HEK293 (cell line): Measurements from ENCODE around the gene CGB2.

Experiments
- TCF7L2 ChIP-seq: IDR thresholded peaks from 2 replicates; pipeline ENCODE4 v1.6.1; 2011; ENCODE audit warnings: low read depth, mild to moderate bottlenecking, inconsistent platforms, low read length, moderate library complexity, borderline replicate concordance
- WT1 ChIP-seq: fragments of 450-650 bp; formaldehyde crosslinking; IDR thresholded peaks from 2 replicates; pipeline ENCODE4 v1.5.1; 2016; ENCODE audit warnings: missing biosample characterization, missing genetic modification characterization
- ZNF10 ChIP-seq: fragments of 450-650 bp; formaldehyde crosslinking; IDR thresholded peaks from 2 replicates; pipeline ENCODE4 v1.5.1; 2017; ENCODE audit warnings: missing biosample characterization, missing genetic modification characterization
- ZNF19 ChIP-seq: fragments of 450-650 bp; formaldehyde crosslinking; IDR thresholded peaks from 2 replicates; pipeline ENCODE4; 2016; ENCODE audit warnings: missing biosample characterization, missing genetic modification characterization, low read depth
- ZNF560 ChIP-seq: fragments of 450-650 bp; formaldehyde crosslinking; IDR thresholded peaks from 2 replicates; pipeline ENCODE4 v1.5.1; 2017; ENCODE audit warnings: missing biosample characterization, missing genetic modification characterization, borderline replicate concordance
- ZNF623 ChIP-seq: fragments of 450-650 bp; formaldehyde crosslinking; IDR thresholded peaks from 2 replicates; pipeline ENCODE4 v1.5.1; 2016; ENCODE audit warnings: missing biosample characterization, missing genetic modification characterization
- ZNF837 ChIP-seq: fragments of 450-650 bp; formaldehyde crosslinking; IDR thresholded peaks from 2 replicates; pipeline ENCODE4 v1.5.1; 2016; ENCODE audit warnings: missing biosample characterization, missing genetic modification characterization
- TF ChIP-seq, protein P1 (sequence below): fragments of 450-650 bp; formaldehyde crosslinking; IDR thresholded peaks from 2 replicates; pipeline ENCODE4 v1.5.1; 2016; ENCODE audit warnings: missing biosample characterization, missing genetic modification characterization
- TF ChIP-seq, protein P2 (sequence below): fragments of 450-650 bp; formaldehyde crosslinking; IDR thresholded peaks from 2 replicates; pipeline ENCODE4 v1.5.1; 2016; ENCODE audit warnings: missing biosample characterization, missing genetic modification characterization, low read depth
- TF ChIP-seq, protein P3 (sequence below): fragments of 450-650 bp; formaldehyde crosslinking; IDR thresholded peaks from 2 replicates; pipeline ENCODE4 v1.5.1; 2016; ENCODE audit warnings: missing biosample characterization, missing genetic modification characterization
- TF ChIP-seq, protein P4 (sequence below): fragments of 450-650 bp; formaldehyde crosslinking; IDR thresholded peaks from 2 replicates; pipeline ENCODE4 v1.5.1; 2016; ENCODE audit warnings: missing biosample characterization, missing genetic modification characterization

DNA sequence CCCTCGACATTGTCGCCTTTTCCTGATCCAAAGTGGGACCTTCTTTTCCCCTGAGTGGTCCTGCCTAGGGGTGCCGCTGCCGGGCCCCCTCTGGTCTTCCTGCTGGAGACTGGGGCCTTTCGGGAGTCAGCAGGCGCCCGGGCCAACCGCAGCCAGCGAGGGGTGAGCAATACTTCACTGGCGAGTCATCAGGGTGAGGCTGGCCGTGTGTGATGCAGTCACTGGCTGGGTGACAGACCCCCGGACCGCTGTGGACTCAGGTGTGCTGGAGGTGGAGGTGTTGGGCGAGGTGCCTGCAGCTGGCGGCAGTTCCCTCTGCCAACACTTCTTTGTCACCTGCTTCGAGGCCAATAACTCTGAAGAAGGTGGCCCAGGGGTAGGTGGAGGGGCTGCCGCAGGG is 10.5 kb downstream of the CGB2 start:
- TF ChIP-seq, protein P1, sequence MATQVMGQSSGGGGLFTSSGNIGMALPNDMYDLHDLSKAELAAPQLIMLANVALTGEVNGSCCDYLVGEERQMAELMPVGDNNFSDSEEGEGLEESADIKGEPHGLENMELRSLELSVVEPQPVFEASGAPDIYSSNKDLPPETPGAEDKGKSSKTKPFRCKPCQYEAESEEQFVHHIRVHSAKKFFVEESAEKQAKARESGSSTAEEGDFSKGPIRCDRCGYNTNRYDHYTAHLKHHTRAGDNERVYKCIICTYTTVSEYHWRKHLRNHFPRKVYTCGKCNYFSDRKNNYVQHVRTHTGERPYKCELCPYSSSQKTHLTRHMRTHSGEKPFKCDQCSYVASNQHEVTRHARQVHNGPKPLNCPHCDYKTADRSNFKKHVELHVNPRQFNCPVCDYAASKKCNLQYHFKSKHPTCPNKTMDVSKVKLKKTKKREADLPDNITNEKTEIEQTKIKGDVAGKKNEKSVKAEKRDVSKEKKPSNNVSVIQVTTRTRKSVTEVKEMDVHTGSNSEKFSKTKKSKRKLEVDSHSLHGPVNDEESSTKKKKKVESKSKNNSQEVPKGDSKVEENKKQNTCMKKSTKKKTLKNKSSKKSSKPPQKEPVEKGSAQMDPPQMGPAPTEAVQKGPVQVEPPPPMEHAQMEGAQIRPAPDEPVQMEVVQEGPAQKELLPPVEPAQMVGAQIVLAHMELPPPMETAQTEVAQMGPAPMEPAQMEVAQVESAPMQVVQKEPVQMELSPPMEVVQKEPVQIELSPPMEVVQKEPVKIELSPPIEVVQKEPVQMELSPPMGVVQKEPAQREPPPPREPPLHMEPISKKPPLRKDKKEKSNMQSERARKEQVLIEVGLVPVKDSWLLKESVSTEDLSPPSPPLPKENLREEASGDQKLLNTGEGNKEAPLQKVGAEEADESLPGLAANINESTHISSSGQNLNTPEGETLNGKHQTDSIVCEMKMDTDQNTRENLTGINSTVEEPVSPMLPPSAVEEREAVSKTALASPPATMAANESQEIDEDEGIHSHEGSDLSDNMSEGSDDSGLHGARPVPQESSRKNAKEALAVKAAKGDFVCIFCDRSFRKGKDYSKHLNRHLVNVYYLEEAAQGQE (tag by site-specific recombination) = no peak
- TF ChIP-seq ZNF560 (tag by site-specific recombination) (no peak), TCF7L2 (no peak), ZNF837 (tag by site-specific recombination) (no peak), ZNF623 (no peak), WT1 (tag by site-specific recombination) (no peak), ZNF10 (no peak), ZNF19 (tag by site-specific recombination) (no peak)
- TF ChIP-seq, protein P2, sequence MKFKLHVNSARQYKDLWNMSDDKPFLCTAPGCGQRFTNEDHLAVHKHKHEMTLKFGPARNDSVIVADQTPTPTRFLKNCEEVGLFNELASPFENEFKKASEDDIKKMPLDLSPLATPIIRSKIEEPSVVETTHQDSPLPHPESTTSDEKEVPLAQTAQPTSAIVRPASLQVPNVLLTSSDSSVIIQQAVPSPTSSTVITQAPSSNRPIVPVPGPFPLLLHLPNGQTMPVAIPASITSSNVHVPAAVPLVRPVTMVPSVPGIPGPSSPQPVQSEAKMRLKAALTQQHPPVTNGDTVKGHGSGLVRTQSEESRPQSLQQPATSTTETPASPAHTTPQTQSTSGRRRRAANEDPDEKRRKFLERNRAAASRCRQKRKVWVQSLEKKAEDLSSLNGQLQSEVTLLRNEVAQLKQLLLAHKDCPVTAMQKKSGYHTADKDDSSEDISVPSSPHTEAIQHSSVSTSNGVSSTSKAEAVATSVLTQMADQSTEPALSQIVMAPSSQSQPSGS = no peak
- TF ChIP-seq, protein P3, sequence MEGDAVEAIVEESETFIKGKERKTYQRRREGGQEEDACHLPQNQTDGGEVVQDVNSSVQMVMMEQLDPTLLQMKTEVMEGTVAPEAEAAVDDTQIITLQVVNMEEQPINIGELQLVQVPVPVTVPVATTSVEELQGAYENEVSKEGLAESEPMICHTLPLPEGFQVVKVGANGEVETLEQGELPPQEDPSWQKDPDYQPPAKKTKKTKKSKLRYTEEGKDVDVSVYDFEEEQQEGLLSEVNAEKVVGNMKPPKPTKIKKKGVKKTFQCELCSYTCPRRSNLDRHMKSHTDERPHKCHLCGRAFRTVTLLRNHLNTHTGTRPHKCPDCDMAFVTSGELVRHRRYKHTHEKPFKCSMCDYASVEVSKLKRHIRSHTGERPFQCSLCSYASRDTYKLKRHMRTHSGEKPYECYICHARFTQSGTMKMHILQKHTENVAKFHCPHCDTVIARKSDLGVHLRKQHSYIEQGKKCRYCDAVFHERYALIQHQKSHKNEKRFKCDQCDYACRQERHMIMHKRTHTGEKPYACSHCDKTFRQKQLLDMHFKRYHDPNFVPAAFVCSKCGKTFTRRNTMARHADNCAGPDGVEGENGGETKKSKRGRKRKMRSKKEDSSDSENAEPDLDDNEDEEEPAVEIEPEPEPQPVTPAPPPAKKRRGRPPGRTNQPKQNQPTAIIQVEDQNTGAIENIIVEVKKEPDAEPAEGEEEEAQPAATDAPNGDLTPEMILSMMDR = no peak
- TF ChIP-seq, protein P4, sequence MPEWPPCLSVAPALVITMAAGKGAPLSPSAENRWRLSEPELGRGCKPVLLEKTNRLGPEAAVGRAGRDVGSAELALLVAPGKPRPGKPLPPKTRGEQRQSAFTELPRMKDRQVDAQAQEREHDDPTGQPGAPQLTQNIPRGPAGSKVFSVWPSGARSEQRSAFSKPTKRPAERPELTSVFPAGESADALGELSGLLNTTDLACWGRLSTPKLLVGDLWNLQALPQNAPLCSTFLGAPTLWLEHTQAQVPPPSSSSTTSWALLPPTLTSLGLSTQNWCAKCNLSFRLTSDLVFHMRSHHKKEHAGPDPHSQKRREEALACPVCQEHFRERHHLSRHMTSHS (tag by site-specific recombination) = no peak
